ENCODE results near the gene OLFM1.

Gene OLFM1

DNA sequence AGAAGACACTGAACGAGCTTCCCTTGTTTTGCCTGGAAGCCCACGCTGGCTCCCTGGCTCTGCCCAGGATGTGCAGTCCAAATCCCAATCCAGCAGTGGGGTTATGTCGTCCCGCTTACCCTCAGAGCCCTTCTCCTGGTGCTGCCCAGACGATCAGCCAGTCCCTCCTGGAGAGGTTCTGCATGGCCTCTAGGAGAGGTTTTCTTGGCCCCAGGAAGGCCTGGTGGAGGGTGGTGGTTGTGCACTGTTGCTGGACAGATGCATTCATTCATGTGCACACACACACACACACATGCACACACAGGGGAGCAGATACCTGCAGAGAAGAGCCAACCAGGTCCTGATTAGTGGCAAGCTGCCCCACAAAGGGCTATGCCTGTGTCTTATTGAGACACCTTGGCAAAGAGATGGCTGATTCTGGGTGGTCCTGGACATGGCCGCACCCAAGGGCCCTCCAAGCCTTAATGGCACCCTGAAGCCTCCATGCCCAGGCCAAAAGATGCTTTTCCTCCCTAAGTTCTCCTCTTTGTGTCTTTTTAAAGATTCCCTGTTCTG lies 10.5 kb upstream of the OLFM1 start:
- DNase-seq, result no peak

DNA sequence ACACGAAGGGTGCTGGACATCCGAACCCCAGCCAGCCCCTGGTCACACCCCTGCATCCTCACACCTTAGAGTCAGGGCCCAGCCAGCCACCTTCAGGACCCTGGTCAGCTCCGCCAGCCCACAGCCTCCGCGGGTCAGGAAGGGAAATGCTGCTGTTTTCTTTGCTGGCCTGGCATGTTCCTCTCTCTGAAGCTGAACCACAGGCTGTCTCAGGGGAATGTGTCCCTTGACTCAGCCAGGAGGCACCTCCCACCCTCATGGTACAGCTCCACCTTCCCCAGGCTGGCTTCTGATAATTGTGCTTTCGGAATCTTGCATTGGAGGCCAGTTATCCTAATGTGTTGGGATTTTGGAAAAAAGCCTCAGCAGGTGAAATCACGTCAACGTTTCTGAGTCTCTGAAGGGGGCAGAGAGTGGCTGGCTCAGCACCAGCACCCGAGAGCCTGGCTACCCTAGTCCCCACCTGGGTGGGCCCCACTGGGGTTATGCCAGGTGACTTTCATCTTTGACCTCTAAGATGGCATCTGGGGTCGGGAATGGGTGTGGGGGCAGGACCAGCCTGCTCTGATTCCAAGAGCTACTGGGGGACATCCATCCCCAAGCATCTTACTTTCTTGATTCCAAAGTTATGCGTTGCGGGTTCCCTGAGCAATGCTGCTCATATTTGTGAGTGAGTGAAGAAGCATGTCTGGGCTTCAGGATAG lies 9.8 kb upstream of the OLFM1 start:
- no peak for DNase-seq

DNA sequence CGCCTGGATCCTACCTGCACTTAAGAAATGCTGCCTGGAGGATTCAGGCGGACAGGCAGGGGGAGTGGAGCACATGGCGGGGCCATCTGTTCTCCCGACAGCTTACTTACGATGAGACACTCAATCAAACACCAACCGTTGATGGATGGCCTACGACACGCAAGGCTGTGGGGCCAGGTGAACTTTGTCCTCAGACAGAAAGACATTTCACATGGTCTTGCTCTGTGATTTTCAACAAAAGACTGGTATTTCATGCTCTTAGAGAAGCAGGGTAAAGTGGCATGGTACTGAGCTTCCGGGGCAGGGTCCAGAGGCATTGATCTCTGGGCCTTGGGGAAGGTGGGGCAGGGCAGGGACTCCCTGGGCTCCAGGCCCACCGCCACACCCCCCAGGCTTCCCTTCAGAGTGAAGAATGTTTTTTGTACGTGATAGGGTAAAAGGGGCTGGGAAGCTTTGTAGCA lies 9.1 kb upstream of the OLFM1 start:
- DNase-seq, result no peak

- no peak for DNase-seq
Observed at GRCh38 chr9:135079018-135079417, 8.4 kb upstream of the OLFM1 start.

DNA sequence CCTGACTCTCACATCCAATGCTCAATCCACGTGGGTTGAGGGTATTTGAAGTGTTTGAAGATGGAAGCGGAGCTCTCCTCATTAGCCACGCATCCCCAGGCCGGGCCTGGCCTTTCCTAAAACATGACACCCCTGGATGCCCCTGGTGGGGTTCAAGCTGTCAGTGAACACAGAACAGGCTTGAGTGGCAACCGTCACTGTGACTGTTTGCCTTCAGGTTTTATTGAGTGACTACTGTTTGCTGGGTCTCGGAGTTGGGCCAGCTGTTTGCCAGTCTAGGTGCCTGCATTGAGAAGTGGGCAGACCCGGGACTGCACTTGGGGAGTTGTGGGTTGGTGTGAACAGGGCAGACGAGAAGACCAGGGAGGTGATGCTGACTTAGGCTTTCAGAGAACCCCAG lies 7.8 kb upstream of the OLFM1 start:
- DNase-seq, result no peak

GRCh38 chr9:135080286-135081263 lies 6.9 kb upstream of the OLFM1 start:
- no peak for DNase-seq

DNA sequence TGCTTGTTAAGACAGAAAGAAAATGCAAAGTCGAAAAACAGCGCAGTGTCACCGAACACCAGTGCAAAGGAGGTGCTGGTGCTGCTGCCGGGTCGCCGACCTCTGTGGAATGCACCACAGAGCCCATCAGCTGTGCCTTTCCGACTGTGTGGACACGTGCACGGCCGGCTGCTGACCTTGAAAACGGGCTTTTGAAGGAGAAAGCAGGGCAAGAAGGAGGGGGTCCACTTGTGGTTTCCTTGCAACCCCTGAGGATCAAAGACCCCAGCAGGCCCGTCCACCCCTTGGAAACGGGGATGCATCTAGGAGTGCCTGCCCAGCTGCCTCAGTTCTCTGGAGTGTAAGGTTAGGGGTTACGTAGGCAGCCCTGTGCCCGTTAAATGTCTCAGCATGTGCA lies 6.2 kb upstream of the OLFM1 start:
- DNase-seq, result no peak

GRCh38 chr9:135081731-135082130 lies 5.7 kb upstream of the OLFM1 start:
- DNase-seq, result no peak

GRCh38 chr9:135082536-135082935 lies 4.9 kb upstream of the OLFM1 start:
- DNase-seq, result no peak

DNA sequence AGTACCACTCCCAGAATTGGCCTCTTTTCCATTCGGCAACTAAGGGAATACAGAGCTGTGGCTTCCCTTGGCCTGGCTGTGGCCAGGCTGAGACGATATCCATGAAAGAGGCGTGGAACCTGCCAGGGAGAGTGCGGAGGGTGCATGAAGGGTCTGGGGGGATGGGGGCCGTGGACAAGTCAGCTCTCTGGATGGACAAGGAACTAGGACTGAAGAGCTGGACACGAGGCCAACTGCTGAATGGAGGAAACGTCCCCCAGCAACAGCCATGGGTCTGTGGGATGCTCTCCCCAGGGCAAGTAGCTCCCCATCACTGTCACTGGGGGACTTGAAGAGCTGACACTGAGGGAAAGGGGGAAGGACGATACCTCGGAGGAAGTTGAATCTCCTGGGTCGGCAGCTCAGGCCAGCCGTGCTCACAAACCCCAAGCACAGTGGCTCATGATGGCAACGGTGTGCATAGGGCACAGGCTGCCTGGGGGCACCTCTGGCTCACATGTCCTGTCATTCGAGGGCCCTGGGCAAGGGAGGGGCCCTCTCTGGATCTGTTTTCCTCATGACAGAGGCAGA lies 4.1 kb upstream of the OLFM1 start:
- DNase-seq, result no peak

- DNase-seq, result no peak
Observed at GRCh38 chr9:135083831-135084230, 3.6 kb upstream of the OLFM1 start.

GRCh38 chr9:135084262-135084661 lies 3.2 kb upstream of the OLFM1 start:
- no peak for DNase-seq

DNA sequence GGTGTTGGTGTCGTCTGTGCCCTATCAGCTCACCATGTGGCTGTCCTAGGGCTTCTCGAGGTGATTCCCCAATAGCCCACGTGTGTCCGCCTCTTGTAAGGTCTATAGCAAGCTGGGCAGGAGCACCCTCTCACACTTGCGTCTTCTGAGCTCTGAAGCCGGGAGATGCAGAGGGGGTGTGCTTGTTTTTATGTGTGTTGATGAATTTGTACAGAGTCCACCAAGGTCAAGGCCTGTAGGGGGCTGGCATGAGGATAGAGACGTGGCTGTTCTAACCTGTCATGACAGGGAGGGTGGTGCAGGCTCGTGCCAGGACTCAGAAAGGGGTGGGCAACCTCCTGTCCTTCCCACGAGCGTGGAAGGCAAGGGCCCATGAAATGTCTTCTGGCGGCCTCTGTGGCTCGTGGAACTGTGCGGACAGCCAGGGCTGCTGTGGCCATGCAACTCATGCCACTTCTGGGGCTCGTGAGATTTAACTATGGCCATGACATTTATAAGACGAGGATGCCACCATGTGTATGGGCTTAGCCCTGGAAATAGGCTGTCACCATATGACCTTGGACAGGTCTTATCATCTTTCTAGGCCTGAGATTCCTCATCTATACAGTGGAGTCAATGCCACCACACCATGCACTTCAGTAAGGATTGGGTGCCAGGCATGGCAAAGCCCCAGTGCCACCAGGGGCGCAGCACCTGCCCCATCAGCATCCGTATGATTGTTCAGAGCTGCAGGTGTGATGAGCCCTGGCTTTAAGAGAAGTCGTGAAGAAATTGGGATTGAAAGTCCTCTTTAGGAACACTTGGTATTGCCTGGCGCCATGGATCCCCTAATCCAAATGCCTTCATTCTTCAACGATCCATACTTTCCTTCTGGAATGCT lies 2.3 kb upstream of the OLFM1 start:
- DNase-seq, result no peak

GRCh38 chr9:135085830-135086546 lies 1.5 kb upstream of the OLFM1 start:
- DNase-seq, result no peak

GRCh38 chr9:135086597-135087488 lies 625 bp upstream of the OLFM1 start:
- no peak for DNase-seq

GRCh38 chr9:135087899-135088347 lies 455 bp downstream of the OLFM1 start:
- DNase-seq, result no peak

DNA sequence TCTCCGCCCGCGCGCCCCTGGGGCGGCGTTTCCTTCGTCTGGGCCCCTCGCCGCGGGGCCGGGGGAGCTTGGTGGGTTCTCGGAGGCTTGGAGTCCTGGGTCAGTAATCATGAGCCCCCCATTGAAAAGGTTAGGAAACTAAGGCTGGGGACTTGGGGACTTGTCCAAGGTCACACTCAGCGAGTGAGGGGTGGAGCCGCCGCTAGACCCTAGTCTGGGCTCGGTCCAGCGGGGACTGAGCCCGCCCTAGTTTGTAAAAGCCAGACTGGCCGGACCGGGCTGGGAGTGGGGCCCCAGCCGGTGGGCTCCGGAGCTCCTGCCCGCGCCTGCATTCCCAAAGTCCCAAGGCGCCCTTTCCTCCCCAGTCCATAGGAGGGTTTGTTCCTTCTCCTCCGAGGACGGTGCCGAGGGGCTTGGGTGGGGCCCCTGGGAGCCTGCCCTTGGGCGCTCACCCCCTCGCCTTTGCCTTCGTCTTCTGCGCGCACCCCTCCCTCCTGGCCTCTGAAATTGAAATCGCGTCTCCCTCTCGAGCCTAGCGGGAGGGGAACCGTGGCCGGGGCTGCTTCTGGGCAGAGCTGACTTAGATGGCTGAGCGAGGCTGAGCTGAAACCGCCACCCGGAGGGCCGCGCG lies 995 bp downstream of the OLFM1 start:
- no peak for DNase-seq

GRCh38 chr9:135088979-135089847 lies 1.7 kb downstream of the OLFM1 start:
- DNase-seq, result no peak

DNA sequence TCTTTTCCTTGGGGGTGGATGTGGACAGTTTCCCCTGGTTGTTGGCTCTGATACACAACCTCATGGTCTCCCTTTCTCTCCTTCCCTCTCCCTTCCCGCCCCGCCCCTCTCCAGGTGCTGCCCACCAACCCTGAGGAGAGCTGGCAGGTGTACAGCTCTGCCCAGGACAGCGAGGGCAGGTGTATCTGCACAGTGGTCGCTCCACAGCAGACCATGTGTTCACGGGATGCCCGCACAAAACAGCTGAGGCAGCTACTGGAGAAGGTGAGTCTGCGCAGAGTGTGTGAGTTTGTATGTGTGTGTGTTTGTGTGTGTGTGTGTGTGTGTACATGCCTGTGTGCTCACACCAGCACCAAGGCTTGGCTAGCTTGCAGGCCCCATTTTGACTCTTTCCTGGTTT lies 2.6 kb downstream of the OLFM1 start:
- no peak for DNase-seq

Data from NK-92 treated with Interleukin-12 subunit alpha and Interleukin-12 subunit beta, amount 100 ng/mL, for 24 hours (cell line).